Testis (tissue), 3 donors: ENCODE results near the gene EXOC2. TPM values are rescaled to one million over a fixed set of nuclear protein-coding genes. Genes with fewer than 3 reads are reported as not detected.

Source experiments
- DNase-seq: peaks from one replicate; pipeline ENCODE4 v3.0.0-alpha.2; 2019
- H3K27ac ChIP-seq, 2 donors: fragments of 200-600 bp; sonication (generic); one replicate each; pipeline ENCODE4 v1.5.1; 2019
- H3K27me3 ChIP-seq: fragments of 200-600 bp; sonication (generic); one replicate; pipeline ENCODE4 v1.5.1; 2019
- H3K36me3 ChIP-seq: fragments of 200-600 bp; sonication (generic); one replicate; pipeline ENCODE4 v1.5.1; 2017; ENCODE audit warnings: low read depth; ENCODE audit errors: missing control alignments
- H3K4me1 ChIP-seq: fragments of 200-600 bp; sonication (generic); one replicate; pipeline ENCODE4 v1.5.1; 2019
- H3K4me3 ChIP-seq, 2 donors: fragments of 200-600 bp; sonication (generic); one replicate each; pipeline ENCODE4 v1.5.1; 2017 to 2019
- H3K9me3 ChIP-seq: fragments of 200-600 bp; sonication (generic); one replicate; pipeline ENCODE4 v1.5.1; 2017
- POLR2A ChIP-seq: fragments of 450-650 bp; IDR thresholded peaks from one replicate; pipeline ENCODE4 v1.6.1; 2017; ENCODE audit warnings: antibody characterized with exemption, mild to moderate bottlenecking, moderate library complexity
- WGBS, 2 donors: methylation state at CpG; one replicate each; pipeline ENCODE4 v1.1.5; 2018; 5-methylcytosine and 5-hydroxymethylcytosine counted together
- intact Hi-C: fragments of 100-400 bp; cut with DNase I; formaldehyde crosslinking; loops from one replicate; pipeline ENCODE4 v1.15.1; 2023; ENCODE audit warnings: low total_unique reads
- polyA plus RNA-seq: library from polyadenylated mRNA; stranded (reverse); fragments of 350-450 nt; fragmentation: Illumina TruSeq; extraction: RNeasy Lipid Tissue Mini Kit (QIAGEN cat#74804); gene quantifications from one replicate; pipeline ENCODE4 v1.2.3, GENCODE V29; 2014; ENCODE audit warnings: low read depth, low replicate concordance; ENCODE audit not compliant: insufficient read depth
- total RNA-seq, 2 donors: library from RNA; depleted of rRNA; stranded (reverse); fragments of >200 nt; gene quantifications; one replicate each; pipeline ENCODE4 v1.2.3, GENCODE V29; 2016
- TF ChIP-seq, protein P1 (sequence below), 3 experiments: fragments of 450-650 bp in 2 of 3; fragments of 200-600 bp in 1 of 3; sonication (generic) in 1 of 3; IDR thresholded peaks; one replicate each; pipeline ENCODE4 v1.5.1; 2016 to 2019; ENCODE audit warnings: antibody characterized with exemption in 3 of 3, mild to moderate bottlenecking in 2 of 3, moderate library complexity in 1 of 3

Gene EXOC2
- total and polyA plus RNA-seq, 3 donors from 2014 or later, result 32.8 to 51.0 (median 44.3) TPM

DNA sequence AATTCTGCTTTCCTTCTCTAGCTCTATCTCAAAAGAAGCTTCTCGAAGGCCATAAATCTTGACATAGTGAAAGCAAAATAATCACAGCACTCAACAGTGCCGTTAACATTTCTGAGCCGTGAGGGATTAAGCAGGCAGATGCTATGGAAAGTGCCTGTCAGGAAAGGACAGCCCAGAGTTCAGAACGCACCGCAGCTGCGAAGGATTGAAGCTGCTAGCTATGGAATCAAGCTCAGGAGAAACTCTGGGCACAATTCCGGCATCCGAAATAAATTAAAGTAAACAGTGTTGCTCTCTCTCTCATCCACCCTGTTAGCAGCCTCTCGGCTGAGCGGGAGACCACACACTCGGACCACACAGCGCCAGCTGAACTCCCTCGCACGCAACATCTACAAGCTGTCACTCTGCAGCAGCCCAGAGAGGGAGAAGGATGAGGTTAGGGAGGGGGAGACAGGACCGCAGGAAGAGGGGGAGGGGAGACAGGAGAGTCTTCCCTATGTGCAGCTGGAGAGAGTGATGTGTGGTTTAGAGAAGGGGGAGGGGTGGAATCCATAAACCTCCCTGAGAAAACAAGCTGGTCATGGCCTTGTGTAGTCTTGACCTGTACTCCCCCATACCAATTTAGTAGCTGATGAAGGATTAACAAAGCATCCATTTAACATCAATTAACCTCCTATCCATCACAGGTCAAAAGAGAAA is 9.0 kb downstream of the EXOC2 start:
- H3K36me3 ChIP-seq, result no peaks in the 10 kb centered on the region
- H3K4me1 ChIP-seq, result peaks cover 10% of the 10 kb centered on the region
- intact Hi-C loops, result no loop called here
- TF ChIP-seq POLR2A, result no peak
- TF ChIP-seq, protein P1, sequence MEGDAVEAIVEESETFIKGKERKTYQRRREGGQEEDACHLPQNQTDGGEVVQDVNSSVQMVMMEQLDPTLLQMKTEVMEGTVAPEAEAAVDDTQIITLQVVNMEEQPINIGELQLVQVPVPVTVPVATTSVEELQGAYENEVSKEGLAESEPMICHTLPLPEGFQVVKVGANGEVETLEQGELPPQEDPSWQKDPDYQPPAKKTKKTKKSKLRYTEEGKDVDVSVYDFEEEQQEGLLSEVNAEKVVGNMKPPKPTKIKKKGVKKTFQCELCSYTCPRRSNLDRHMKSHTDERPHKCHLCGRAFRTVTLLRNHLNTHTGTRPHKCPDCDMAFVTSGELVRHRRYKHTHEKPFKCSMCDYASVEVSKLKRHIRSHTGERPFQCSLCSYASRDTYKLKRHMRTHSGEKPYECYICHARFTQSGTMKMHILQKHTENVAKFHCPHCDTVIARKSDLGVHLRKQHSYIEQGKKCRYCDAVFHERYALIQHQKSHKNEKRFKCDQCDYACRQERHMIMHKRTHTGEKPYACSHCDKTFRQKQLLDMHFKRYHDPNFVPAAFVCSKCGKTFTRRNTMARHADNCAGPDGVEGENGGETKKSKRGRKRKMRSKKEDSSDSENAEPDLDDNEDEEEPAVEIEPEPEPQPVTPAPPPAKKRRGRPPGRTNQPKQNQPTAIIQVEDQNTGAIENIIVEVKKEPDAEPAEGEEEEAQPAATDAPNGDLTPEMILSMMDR (IDR thresholded peaks at IDR 0.05), result no peak
- H3K4me3 ChIP-seq, result no peak overlapping the region
- 26 to 38% methylated on average over 15 of the region's 15 CpGs for WGBS, 2 donors
- peak overlapping the region in 1 of 2 donors; percentile 6 for H3K27ac ChIP-seq
- peak; percentile 46 for DNase-seq
- no peaks in the 10 kb centered on the region for H3K9me3 ChIP-seq
- H3K27me3 ChIP-seq, result no peaks in the 10 kb centered on the region

DNA sequence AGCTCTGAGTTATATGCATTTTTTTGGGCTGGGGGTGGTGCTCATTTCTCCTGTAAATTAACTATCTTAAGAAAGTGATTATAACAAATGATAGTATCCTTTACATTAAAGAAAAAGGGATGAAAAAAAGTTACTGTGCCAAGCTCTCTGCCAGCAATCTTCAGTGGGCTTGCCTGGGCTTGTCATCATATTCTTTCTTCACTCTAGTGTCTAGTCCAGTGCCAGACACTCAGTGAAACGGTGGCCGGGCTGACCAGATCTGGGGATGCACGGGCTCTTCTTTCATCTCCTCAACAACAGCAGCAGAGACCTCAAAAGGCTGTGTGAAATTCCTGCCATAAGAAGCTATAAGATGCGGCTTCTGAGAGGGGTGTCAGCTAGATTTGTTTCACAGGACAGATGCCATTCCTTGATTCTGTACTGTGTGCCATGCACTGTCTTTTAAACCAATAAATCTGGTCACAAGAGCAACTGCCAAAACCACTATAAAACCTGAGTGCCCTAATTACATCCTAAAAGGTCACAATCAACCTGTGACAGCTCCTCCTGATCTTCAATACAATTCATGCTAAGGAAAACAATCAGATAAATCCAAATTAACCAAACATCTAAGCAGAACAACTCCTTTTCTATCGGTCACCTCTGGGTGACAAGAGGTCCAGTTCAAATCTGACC is 12.1 kb downstream of the EXOC2 start:
- no peak overlapping the region for H3K4me3 ChIP-seq
- TF ChIP-seq, protein P1 (IDR thresholded peaks at IDR 0.05), result no peak
- TF ChIP-seq POLR2A, result no peak
- H3K27ac ChIP-seq, result no peak overlapping the region
- no peaks in the 10 kb centered on the region for H3K36me3 ChIP-seq
- no peak for DNase-seq
- no peaks in the 10 kb centered on the region for H3K9me3 ChIP-seq
- H3K4me1 ChIP-seq, result peaks cover 10% of the 10 kb centered on the region
- 94 to 98% methylated on average over 5 of the region's 5 CpGs for WGBS, 2 donors
- intact Hi-C loops, result no loop called here
- H3K27me3 ChIP-seq, result no peaks in the 10 kb centered on the region

DNA sequence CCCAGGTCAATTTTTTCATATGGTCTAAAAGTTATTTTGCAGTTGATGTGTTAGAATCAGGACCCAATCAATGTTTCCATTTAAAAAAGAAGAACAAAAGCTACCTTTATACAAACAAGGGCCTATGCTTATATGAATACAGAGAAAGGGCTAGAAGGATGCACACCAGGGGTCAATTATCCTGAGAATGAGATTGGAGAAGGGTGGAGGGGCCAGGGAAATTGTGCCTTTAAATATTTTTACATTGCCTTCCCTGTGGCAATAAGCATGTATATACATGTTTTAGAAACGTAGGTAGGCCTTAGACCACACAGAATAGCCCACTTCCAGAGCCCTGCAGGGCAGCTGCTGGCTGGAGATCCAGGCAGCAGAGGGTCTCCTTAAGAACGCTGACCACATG is 12.7 kb downstream of the EXOC2 start:
- no peaks in the 10 kb centered on the region for H3K36me3 ChIP-seq
- intact Hi-C loops, result no loop called here
- peaks cover 10% of the 10 kb centered on the region for H3K4me1 ChIP-seq
- H3K9me3 ChIP-seq, result no peaks in the 10 kb centered on the region
- DNase-seq, result no peak
- no peaks in the 10 kb centered on the region for H3K27me3 ChIP-seq
- TF ChIP-seq POLR2A, result no peak
- TF ChIP-seq, protein P1 (IDR thresholded peaks at IDR 0.05), result no peak
- no peak overlapping the region for H3K4me3 ChIP-seq
- 79 to 90% methylated on average over 2 of the region's 2 CpGs for whole genome bisulfite sequencing, 2 donors
- H3K27ac ChIP-seq, result no peak overlapping the region

DNA sequence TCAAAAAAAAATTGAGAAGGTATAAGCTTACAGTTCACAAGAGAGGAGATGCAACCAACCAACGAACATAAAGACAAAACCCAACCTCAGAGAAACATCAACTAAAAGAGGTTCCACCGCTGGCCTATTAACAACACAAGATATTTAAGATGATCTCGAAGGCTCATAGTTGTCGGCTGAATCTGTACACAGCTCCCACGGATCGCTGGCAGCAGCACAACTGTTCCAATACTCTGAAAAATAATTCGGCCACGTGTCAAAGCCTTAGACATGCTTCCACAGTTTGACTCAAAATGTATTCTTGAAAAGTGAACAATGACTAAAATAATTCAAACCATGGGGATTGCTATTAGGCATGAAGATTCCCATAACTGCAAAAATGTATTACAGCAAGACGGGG is 13.7 kb downstream of the EXOC2 start:
- H3K27me3 ChIP-seq, result no peaks in the 10 kb centered on the region
- WGBS, 2 donors, result 74 to 92% methylated on average over 9 of the region's 9 CpGs
- TF ChIP-seq, protein P1 (IDR thresholded peaks at IDR 0.05), result no peak
- TF ChIP-seq POLR2A, result no peak
- H3K4me3 ChIP-seq, result no peak overlapping the region
- no peaks in the 10 kb centered on the region for H3K36me3 ChIP-seq
- DNase-seq, result no peak
- H3K4me1 ChIP-seq, result peaks cover 10% of the 10 kb centered on the region
- no peaks in the 10 kb centered on the region for H3K9me3 ChIP-seq
- H3K27ac ChIP-seq, result no peak overlapping the region
- intact Hi-C loops, result no loop called here
